ENCODE measurements around the gene UFSP2.

UFSP2 gene

DNA sequence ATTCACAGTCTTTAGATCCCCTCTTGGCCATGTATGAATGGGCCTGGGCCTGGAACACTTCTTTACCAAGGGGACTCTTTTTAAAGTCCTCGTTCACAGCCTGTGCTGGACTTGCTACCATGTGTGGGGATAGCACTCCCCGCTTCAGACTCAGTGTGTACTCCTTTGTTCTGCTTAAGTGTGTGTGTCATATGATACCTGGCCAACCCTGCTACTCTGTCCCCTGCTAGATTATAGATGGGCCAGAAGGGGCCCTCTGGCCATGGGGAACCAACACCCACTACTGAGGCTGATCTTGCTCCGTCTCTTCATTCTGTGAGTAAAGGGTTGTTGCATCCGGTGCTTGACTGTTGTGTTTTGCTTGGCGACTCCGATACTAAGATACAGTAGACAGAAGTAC is 37.8 kb upstream of the UFSP2 start:
- no peak for DNase-seq
- H3K4me3 Mint-ChIP-seq = no peak overlapping the region
- H3K27ac Mint-ChIP-seq = no peak overlapping the region
- peaks cover 25 to 38% of the 10 kb centered on the region in 2 donors for H3K27me3 Mint-ChIP-seq
- no peaks in the 10 kb centered on the region for H3K9me3 Mint-ChIP-seq
- H3K36me3 Mint-ChIP-seq (ENCODE audit: insufficient read depth) = peaks cover 3% of the 10 kb centered on the region
- no peak for ATAC-seq (replicated peaks)
- H3K4me1 Mint-ChIP-seq (ENCODE audit: low read depth in 2 of 2) = no peaks in the 10 kb centered on the region

DNA sequence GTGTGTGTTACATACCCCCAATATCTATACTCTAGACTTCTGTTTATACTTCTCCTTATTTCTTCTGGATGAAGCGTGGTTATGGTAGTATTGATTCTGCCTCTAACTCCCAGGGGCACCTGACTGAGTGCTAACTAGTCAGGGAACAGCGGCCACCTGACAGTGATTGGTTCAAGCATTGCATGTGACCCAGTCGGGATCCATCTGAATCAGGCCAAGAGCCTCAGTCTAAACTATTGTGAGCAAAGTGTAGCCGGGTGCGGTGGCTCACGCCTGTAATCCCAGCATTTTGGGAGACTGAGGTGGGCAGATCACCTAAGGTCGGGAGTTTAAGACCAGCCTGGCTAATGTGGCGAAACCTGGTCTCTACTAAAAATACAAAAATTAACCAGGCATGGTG is 35.8 kb upstream of the UFSP2 start:
- H3K4me1 Mint-ChIP-seq (ENCODE audit: low read depth in 2 of 2) = no peaks in the 10 kb centered on the region
- H3K27ac Mint-ChIP-seq = no peak overlapping the region
- no peak overlapping the region for H3K4me3 Mint-ChIP-seq
- DNase-seq (no peak), ATAC-seq (replicated peaks) (no peak)
- peaks cover 3% of the 10 kb centered on the region for H3K36me3 Mint-ChIP-seq (ENCODE audit: insufficient read depth)
- H3K9me3 Mint-ChIP-seq = no peaks in the 10 kb centered on the region
- peaks cover 32 to 38% of the 10 kb centered on the region in 2 donors for H3K27me3 Mint-ChIP-seq

DNA sequence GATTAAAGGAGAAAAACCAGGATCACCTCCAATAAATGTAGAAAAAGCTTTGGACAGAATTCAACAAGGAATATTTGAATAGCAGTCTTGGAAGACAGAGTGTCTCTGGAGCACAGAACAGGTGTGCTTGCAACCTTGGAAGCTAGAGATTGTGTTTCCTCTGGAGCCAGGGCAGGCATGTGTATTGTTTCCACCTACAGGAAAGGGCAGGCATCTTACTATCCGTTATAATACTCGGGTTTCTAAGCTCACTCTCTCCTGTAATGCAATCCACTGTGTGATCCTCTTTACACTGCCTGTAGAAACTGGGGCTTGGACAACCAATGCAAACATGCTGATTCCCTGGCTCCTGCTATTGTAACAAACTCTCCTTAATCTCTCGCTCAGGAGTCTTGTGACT is 31.4 kb upstream of the UFSP2 start:
- DNase-seq (no peak), ATAC-seq (replicated peaks) (no peak)
- Mint-ChIP-seq H3K4me1 (ENCODE audit: low read depth in 2 of 2) (no peaks in the 10 kb centered on the region), H3K36me3 (ENCODE audit: insufficient read depth) (no peaks in the 10 kb centered on the region), H3K27me3 (peaks cover 30 to 31% of the 10 kb centered on the region in 2 donors), H3K4me3 (no peak overlapping the region), H3K9me3 (no peaks in the 10 kb centered on the region), H3K27ac (no peak overlapping the region)

DNA sequence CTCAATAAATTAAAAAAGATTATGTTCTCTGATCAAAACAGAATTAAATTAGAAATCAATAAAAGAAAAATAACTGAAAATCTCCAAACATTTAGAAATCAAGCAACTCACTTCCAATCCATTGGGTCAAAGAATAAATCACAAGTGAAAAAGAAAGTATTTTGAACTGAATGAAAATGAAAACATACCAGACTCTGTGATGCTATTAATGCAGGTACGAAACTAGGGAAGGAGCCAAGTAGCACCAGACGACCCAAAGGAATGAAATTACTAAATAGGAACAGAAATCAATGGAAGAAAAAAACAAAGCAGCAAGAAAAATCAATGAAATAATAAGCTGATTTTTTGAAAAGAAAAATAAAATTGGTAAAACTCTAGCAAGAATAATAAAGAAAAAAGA is 30.4 kb upstream of the UFSP2 start:
- H3K27ac Mint-ChIP-seq = no peak overlapping the region
- no peaks in the 10 kb centered on the region for H3K9me3 Mint-ChIP-seq
- no peak for ATAC-seq (replicated peaks)

DNA sequence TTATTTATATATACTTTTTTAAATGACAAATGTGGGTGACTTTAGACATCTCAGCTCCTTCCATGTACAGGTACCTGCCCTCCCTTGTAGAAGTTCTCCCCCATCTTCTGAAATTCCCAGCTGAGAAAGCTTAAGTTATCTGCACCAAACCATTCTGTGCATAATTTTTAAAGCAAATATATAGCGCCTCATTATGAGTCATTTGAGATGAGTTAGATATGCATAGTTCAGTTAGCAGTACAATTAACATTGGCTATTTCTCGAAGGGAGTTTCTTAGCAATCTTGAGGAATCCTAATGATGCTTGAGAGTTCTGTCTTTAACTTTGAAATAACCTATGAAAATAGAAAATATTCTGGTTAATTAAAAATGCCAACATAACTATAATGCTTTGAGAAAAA is 19.4 kb upstream of the UFSP2 start:
- ATAC-seq (replicated peaks) = no peak
- H3K4me3 Mint-ChIP-seq = no peak overlapping the region

More for the DNA sequence above, 30.4 kb upstream of the UFSP2 start:
- no peak for DNase-seq
- H3K4me1 Mint-ChIP-seq (ENCODE audit: low read depth in 2 of 2) = no peaks in the 10 kb centered on the region
- H3K27me3 Mint-ChIP-seq = peaks cover 21 to 22% of the 10 kb centered on the region in 2 donors
- H3K36me3 Mint-ChIP-seq (ENCODE audit: insufficient read depth) = no peaks in the 10 kb centered on the region
- no peak overlapping the region for H3K4me3 Mint-ChIP-seq

DNA sequence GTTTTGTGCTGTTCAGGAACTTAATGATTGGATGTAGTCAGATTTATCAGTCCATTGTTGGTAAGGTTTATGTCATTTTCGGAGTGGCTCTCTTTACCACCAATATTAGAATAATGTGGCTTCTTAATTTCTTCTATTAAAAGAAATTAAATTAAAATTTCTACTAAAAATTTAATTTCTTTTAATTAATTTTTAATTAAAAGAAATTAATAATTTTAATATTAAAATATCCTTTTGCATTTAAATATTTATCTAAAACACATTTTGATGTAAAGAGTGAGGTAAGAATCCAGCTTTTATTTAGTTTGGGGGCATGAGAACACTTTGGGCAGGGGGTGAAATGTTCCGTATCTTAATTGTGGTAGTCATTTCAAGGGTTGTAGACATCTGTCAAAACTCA is 15.7 kb upstream of the UFSP2 start:
- H3K27me3 Mint-ChIP-seq = peaks cover 0 to 14% of the 10 kb centered on the region in 2 donors
- H3K36me3 Mint-ChIP-seq (ENCODE audit: insufficient read depth) = no peaks in the 10 kb centered on the region
- no peak overlapping the region for H3K4me3 Mint-ChIP-seq
- ATAC-seq (replicated peaks) (no peak), DNase-seq (no peak)
- no peaks in the 10 kb centered on the region for H3K4me1 Mint-ChIP-seq (ENCODE audit: low read depth in 2 of 2)
- H3K9me3 Mint-ChIP-seq = no peaks in the 10 kb centered on the region
- H3K27ac Mint-ChIP-seq = no peak overlapping the region

More for the DNA sequence above, 19.4 kb upstream of the UFSP2 start:
- peaks cover 4 to 22% of the 10 kb centered on the region in 2 donors for H3K27me3 Mint-ChIP-seq
- no peaks in the 10 kb centered on the region for H3K4me1 Mint-ChIP-seq (ENCODE audit: low read depth in 2 of 2)
- no peaks in the 10 kb centered on the region for H3K9me3 Mint-ChIP-seq
- H3K36me3 Mint-ChIP-seq (ENCODE audit: insufficient read depth) = no peaks in the 10 kb centered on the region
- no peak for DNase-seq
- no peak overlapping the region for H3K27ac Mint-ChIP-seq

DNA sequence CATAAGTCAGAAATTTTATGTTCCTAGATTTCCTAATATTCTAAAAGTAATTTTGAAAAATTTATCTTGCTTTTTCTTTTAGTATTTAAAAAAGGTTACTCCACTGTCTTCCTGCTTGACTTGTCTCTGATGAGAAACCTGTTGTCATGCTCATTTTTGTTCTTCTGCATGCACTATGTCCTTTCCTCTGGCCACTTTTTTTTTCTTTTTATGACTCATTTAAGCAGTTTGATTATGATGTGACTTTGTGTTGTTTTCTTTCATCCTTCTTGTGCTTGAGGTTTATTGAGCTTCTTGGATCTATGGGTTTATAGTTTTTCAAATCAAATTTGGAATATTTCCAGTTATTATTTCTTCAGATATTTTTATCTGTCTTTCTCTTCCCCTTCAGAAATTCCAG is 12.0 kb upstream of the UFSP2 start:
- DNase-seq (no peak), ATAC-seq (replicated peaks) (no peak)
- H3K4me3 Mint-ChIP-seq = no peak overlapping the region
- peaks cover 0 to 14% of the 10 kb centered on the region in 2 donors for H3K27me3 Mint-ChIP-seq
- H3K27ac Mint-ChIP-seq = no peak overlapping the region
- H3K36me3 Mint-ChIP-seq (ENCODE audit: insufficient read depth) = no peaks in the 10 kb centered on the region
- H3K4me1 Mint-ChIP-seq (ENCODE audit: low read depth in 2 of 2) = no peaks in the 10 kb centered on the region
- no peaks in the 10 kb centered on the region for H3K9me3 Mint-ChIP-seq

DNA sequence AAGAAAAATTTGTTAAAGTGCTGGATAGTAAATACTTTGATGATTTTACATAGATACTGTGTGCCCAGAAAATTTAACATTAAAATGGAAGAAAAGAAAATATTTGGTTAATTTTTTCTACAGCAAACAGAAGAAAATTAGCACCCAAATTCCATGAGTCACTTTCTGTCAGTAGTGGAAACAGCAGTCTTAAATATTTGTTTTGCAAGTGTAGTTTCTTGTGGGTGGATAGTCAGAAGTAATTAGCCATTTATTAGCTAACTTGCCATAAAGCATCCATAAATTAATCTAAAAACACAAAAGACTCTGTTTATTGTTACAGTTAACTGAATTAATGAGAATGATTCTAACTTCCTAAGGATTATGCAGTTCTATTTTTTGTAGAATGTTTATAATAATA is 9.7 kb upstream of the UFSP2 start:
- Mint-ChIP-seq H3K27ac (no peak overlapping the region), H3K9me3 (no peaks in the 10 kb centered on the region), H3K36me3 (ENCODE audit: insufficient read depth) (no peaks in the 10 kb centered on the region), H3K27me3 (peaks cover 0 to 16% of the 10 kb centered on the region in 2 donors), H3K4me3 (no peak overlapping the region), H3K4me1 (ENCODE audit: low read depth in 2 of 2) (no peaks in the 10 kb centered on the region)
- DNase-seq = no peak
- no peak for ATAC-seq (replicated peaks)

DNA sequence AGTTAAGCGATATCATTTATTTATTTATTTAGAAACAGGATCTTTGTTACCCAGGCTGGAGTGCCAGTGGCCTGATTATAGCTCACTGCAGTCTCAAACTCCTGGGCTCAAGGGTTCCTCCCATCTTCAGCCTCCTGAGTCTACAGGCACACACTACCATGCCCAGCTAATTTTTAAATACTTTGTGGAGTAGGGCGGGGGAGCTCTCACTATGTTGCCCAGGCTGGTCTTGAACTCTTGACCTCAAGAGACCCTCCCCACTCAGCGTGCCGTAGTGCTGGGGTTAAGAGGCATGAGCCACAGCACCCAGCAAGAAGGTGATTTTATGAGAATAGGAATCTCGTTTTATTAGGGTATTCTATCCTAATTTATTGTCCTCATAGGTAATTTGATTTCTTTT is 3.9 kb upstream of the UFSP2 start:
- H3K27me3 Mint-ChIP-seq = peaks cover 5 to 16% of the 10 kb centered on the region in 2 donors
- H3K4me1 Mint-ChIP-seq (ENCODE audit: low read depth in 2 of 2) = peaks cover 10 to 11% of the 10 kb centered on the region in 2 donors
- no peaks in the 10 kb centered on the region for H3K9me3 Mint-ChIP-seq
- no peak overlapping the region for H3K27ac Mint-ChIP-seq
- DNase-seq (no peak), ATAC-seq (replicated peaks) (no peak)
- peaks cover 20% of the 10 kb centered on the region for H3K36me3 Mint-ChIP-seq (ENCODE audit: insufficient read depth)
- H3K4me3 Mint-ChIP-seq = no peak overlapping the region

DNA sequence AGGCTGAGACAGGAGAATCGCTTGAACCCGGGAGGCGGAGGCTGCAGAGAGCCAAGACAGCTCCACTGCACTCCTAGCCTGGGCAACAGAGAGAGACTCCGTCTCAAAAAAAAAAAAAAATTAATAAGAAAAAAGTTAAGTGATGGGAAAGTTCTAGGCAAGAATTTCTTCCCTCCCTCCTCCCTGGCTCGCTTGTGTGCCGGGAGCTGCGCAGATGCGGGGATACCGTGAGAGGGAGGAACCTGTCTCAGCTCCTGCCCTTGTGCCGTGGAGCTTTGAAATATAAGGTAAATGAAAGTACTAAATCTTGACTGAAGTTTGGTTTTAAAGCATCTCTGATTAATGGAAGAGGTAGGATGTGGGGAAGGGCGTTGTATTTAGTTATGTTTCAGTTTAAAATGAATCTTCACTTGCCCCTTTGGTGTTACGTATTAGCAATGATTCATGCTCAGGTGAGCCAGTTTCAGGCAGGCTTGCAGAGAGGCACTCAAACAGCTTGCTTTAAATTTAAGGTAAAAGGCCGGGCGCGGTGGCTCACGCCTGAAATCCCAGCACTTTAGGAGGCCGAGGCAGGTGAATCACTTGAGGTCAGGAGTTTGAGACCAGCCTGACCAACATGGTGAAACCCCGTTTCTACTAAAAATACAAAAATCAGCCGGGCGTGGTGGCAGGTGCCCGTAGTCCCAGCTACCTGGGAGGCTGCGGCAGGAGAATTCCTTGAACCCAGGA is 1.4 kb upstream of the UFSP2 start:
- Mint-ChIP-seq H3K27me3 (peaks cover 5 to 14% of the 10 kb centered on the region in 2 donors), H3K9me3 (no peaks in the 10 kb centered on the region), H3K36me3 (ENCODE audit: insufficient read depth) (peaks cover 23% of the 10 kb centered on the region), H3K4me3 (no peak overlapping the region), H3K4me1 (ENCODE audit: low read depth in 2 of 2) (peaks cover 20 to 21% of the 10 kb centered on the region in 2 donors), H3K27ac (peak overlapping the region; percentile 93 to 94)
- DNase-seq (no peak), ATAC-seq (replicated peaks) (no peak)

DNA sequence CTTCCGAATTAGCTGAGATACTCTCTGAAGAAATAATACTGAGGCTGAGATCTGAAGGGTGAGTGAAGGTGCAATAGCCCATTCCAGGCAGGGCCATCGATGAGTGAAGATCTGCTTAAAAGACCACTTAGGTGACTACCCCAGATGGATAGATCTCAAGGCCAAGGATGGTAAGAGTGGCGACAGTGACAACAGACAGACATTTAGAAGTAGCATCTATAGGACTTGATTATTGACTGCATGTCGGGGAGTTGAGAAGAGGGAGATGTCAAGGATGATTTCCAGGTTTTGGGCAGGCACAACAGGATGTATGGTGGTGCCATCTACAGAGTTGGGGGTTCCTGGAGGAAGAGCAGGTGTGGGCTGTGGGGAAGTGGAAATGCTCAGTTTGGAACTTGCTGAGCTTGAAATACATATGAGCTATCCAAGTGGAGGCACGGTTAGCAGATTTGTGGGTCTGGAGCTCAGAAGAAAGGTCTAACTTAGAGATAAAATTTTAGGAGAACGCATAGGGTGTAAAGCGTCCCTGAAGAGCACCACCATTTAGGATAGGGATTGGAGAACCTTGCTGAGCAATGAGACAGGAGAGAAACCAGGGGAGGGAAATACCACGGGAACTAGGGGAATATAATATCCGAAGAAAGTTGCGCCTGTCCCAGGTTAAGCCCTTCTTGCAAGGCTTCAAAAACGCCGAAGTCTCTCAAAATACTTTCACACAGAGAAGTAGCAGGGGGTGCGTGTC is 688 bp downstream of the UFSP2 start:
- no peak for DNase-seq
- Mint-ChIP-seq H3K27ac (peak overlapping the region; percentile 93 to 94), H3K4me3 (peak overlapping the region; percentile 82 to 84), H3K27me3 (peaks cover 5 to 7% of the 10 kb centered on the region in 2 donors), H3K9me3 (no peaks in the 10 kb centered on the region), H3K4me1 (ENCODE audit: low read depth in 2 of 2) (peaks cover 26 to 28% of the 10 kb centered on the region in 2 donors), H3K36me3 (ENCODE audit: insufficient read depth) (peaks cover 23% of the 10 kb centered on the region)
- no peak for ATAC-seq (replicated peaks)

DNA sequence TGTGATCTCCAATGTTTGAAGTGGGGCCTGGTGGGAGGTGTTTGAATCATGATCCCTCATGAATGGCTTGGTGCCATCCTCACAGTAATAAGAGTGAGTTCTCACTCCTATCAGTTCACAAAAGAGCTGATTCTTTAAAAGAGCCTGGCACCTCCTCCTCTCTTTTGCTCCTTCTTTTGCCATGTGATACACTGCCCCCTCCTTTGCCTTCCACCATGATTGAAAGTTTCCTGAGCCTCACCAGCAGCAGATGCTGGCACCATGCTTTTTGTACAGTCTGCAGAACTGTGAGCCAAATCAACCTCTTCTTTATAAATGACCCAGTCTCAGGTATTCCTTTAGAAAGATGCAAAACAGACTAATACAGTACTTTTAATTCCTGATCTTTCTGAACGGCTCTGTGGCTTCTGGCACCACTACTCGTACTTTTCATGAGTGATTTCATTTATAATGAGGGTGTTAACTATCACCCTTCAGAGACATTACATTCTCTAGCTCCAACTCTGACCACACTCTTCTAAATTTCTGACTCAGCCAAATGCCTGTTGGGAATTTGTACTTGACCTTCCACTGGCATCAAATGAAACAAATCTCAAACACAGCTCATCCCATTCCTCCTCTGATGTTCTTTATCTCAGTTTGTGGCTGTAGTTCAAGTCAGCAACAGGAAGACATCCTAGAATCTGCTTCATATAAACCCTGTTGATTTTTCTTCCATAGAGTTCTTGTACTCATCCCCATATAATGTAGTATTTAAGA is 4.2 kb downstream of the UFSP2 start:
- Mint-ChIP-seq H3K9me3 (no peaks in the 10 kb centered on the region), H3K36me3 (ENCODE audit: insufficient read depth) (peaks cover 36% of the 10 kb centered on the region), H3K27ac (peak overlapping the region in 1 of 2 donors; percentile 26), H3K27me3 (no peaks in the 10 kb centered on the region), H3K4me3 (no peak overlapping the region), H3K4me1 (ENCODE audit: low read depth in 2 of 2) (peaks cover 25 to 28% of the 10 kb centered on the region in 2 donors)
- ATAC-seq (replicated peaks) (no peak), DNase-seq (no peak)

DNA sequence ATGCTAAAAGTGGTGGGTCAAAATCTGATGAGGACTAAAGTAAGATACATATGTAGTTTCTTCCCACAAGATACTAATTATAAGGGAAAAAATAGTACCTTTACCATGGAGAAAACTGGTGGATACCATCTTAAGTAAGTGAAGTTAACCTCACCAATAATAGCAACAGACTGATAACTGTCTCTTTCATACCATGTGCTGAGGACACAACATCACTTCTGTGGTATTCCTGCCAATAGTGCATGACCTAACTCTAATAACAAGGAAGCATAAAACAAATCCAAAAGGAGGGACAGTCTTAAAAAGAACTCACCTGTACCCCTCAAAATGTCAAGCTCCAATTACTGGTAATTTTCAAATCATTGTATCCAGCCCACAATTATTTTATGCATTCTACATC is 8.8 kb downstream of the UFSP2 start:
- H3K4me1 Mint-ChIP-seq (ENCODE audit: low read depth in 2 of 2) = peaks cover 5 to 7% of the 10 kb centered on the region in 2 donors
- ATAC-seq (replicated peaks) = no peak
- no peak overlapping the region for H3K4me3 Mint-ChIP-seq
- no peak for DNase-seq
- no peaks in the 10 kb centered on the region for H3K27me3 Mint-ChIP-seq
- H3K9me3 Mint-ChIP-seq = no peaks in the 10 kb centered on the region
- peaks cover 25% of the 10 kb centered on the region for H3K36me3 Mint-ChIP-seq (ENCODE audit: insufficient read depth)
- no peak overlapping the region for H3K27ac Mint-ChIP-seq

Data from effector memory CD8-positive, alpha-beta T cell (primary cell).